Adrenal gland (tissue), 5 donors: ENCODE results near the gene S100A2.

Source experiments
- CTCF ChIP-seq, 6 experiments: fragments of 450-650 bp in 4 of 6; fragments of 200-600 bp in 2 of 6; sonication (generic) in 1 of 6; IDR thresholded peaks; 1 replicate in 5 of 6; 2 replicates in 1 of 6; pipeline versions ENCODE4 v1.5.1 to v1.8.0; 2016 to 2021; ENCODE audit warnings: antibody characterized with exemption in 6 of 6, mild to moderate bottlenecking in 2 of 6, moderate library complexity in 1 of 6
- POLR2A ChIP-seq, 2 donors: fragments of 450-650 bp; IDR thresholded peaks; one replicate each; pipeline ENCODE4 v1.6.1; 2017; ENCODE audit warnings: antibody characterized with exemption in 2 of 2, mild to moderate bottlenecking in 2 of 2, moderate library complexity in 1 of 2
- donor health status: DM: no; HTN: no; CAD: no.

- TF ChIP-seq CTCF (IDR thresholded peaks at IDR 0.05): no peak
- peak in 1 of 2 donors; percentile 73 for TF ChIP-seq POLR2A (IDR thresholded peaks at IDR 0.05)
Observed at GRCh38 chr1:153526132-153526543, 39.5 kb downstream of the S100A2 start.
